GM19351 (cell line): ENCODE data around the gene TERT.

Experiments used
- ATAC-seq: cut with Tn5 transposase; IDR thresholded peaks from one replicate; pipeline ENCODE4 v1.9.1; 2021; ENCODE audit warnings: mild to moderate bottlenecking, moderate library complexity; ENCODE audit not compliant: unreplicated experiment

Gene TERT

GRCh38 chr5:1209896-1210776, 84.7 kb downstream of the TERT start:
- no peak for ATAC-seq

- ATAC-seq, result no peak
Measured at GRCh38 chr5:1209489-1209852, 85.4 kb downstream of the TERT start.

- ATAC-seq, result no peak
Measured at GRCh38 chr5:1208743-1209488, 86.0 kb downstream of the TERT start.

GRCh38 chr5:1208221-1208742, 86.6 kb downstream of the TERT start:
- ATAC-seq, result no peak

- no peak for ATAC-seq
Measured at GRCh38 chr5:1207555-1207954, 87.3 kb downstream of the TERT start.

- no peak for ATAC-seq
Measured at GRCh38 chr5:1206521-1207412, 88.1 kb downstream of the TERT start.

- no peak for ATAC-seq
Measured at GRCh38 chr5:1205255-1206180, 89.3 kb downstream of the TERT start.

GRCh38 chr5:1204693-1205242, 90.1 kb downstream of the TERT start:
- ATAC-seq, result no peak

- ATAC-seq, result no peak
Measured at GRCh38 chr5:1203968-1204692, 90.7 kb downstream of the TERT start.

- no peak for ATAC-seq
Measured at GRCh38 chr5:1203311-1203967, 91.4 kb downstream of the TERT start.
